Hepatocyte (in vitro differentiated cells): ENCODE data around the gene ARPC1A.

Source experiments
- EZH2 ChIP-seq: fragments of 200-600 bp; sonication (generic); IDR thresholded peaks from 2 replicates; pipeline ENCODE4 v1.6.1; 2016; ENCODE audit warnings: antibody characterized with exemption, mild to moderate bottlenecking, borderline replicate concordance
- TF ChIP-seq, protein P1 (sequence below): fragments of 200-600 bp; sonication (generic); IDR thresholded peaks from 2 replicates; pipeline ENCODE4 v1.5.1; 2016; ENCODE audit warnings: antibody characterized with exemption, mild to moderate bottlenecking; ENCODE audit not compliant: poor library complexity

DNA sequence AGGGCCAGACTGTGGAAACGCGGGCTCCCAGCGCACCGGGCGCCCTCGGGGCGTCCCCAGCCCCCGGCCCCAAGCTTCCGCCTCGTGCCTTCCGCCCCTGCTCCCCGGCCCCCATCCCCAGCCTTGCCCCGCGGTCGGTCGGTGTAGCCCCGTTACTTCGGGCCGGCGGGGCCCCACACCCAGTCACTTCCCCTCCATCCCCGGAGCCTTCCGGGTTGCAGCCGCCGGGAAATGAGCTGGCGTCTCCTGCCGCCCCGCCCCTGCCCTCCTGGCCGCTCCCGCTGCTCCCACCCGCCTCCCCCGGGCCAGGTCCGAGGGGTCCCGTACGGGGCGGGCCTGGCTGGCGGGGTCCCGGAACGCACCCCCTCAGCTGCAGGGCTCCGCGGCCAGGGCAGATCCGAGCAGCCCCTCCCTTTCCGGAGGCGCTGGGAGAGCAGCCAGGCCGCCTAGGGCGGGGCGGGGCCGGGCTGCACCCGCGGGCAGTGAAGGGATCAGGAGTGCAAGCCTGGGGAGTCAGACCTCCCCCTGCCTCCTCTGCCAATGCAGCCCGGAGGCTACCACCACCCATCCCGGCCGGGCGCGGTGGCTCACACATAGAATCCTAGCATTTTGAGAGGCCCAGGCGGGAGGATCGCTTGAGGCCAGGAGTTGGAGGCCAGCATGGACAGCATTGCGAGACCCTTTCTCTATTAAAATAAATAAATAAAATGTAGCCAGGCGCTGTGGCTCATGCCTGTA is 49.5 kb downstream of the ARPC1A start:
- TF ChIP-seq, protein P1, sequence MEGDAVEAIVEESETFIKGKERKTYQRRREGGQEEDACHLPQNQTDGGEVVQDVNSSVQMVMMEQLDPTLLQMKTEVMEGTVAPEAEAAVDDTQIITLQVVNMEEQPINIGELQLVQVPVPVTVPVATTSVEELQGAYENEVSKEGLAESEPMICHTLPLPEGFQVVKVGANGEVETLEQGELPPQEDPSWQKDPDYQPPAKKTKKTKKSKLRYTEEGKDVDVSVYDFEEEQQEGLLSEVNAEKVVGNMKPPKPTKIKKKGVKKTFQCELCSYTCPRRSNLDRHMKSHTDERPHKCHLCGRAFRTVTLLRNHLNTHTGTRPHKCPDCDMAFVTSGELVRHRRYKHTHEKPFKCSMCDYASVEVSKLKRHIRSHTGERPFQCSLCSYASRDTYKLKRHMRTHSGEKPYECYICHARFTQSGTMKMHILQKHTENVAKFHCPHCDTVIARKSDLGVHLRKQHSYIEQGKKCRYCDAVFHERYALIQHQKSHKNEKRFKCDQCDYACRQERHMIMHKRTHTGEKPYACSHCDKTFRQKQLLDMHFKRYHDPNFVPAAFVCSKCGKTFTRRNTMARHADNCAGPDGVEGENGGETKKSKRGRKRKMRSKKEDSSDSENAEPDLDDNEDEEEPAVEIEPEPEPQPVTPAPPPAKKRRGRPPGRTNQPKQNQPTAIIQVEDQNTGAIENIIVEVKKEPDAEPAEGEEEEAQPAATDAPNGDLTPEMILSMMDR = no peak
- TF ChIP-seq EZH2 = no peak
